GM12891 (cell line): ENCODE data around the gene EHD4.

Experiments used
- DNase-seq: peaks from one replicate; pipeline ENCODE4 v3.0.0; 2011; ENCODE audit warnings: low spot score; ENCODE audit not compliant: insufficient read length
- FAIRE-seq: peaks from 2 replicates; lab custom pipeline; 2011; peaks lifted over from hg19 to GRCh38; lab: Jason Lieb, UNC
- PAX5 ChIP-seq: IDR thresholded peaks from 2 replicates; pipeline ENCODE4 v1.6.1; 2011; ENCODE audit warnings: low read length, moderate library complexity, mild to moderate bottlenecking; ENCODE audit not compliant: insufficient read depth, severe bottlenecking
- POLR2A ChIP-seq: IDR thresholded peaks from 2 replicates; pipeline ENCODE4 v1.6.1; 2011; ENCODE audit warnings: low read depth, low read length, control low read depth
- POLR2AphosphoS5 ChIP-seq: IDR thresholded peaks from 2 replicates; pipeline ENCODE4 v1.6.1; 2011; ENCODE audit warnings: low read depth, low read length, control low read depth
- POU2F2 ChIP-seq: IDR thresholded peaks from 2 replicates; pipeline ENCODE4 v1.6.1; 2011; ENCODE audit warnings: low read depth, mild to moderate bottlenecking, control low read depth, low read length, moderate library complexity
- SPI1 ChIP-seq: IDR thresholded peaks from 2 replicates; pipeline ENCODE4 v1.6.1; 2011; ENCODE audit warnings: low read depth, low read length, control low read depth
- TAF1 ChIP-seq: IDR thresholded peaks from 2 replicates; pipeline ENCODE4 v1.6.1; 2011; ENCODE audit warnings: low read depth, low read length, control low read depth

Gene EHD4

GRCh38 chr15:41848631-41849030, 123.7 kb downstream of the EHD4 start:
- TF ChIP-seq POLR2AphosphoS5 (no peak), POU2F2 (no peak), SPI1 (no peak), POLR2A (no peak), PAX5 (no peak), TAF1 (no peak)
- no peak for DNase-seq
- no peak for FAIRE-seq

- FAIRE-seq (no peak), DNase-seq (no peak)
- TF ChIP-seq POLR2AphosphoS5 (no peak), PAX5 (no peak), POLR2A (no peak), SPI1 (no peak), TAF1 (no peak), POU2F2 (no peak)
Observed at GRCh38 chr15:41847981-41848380, 124.4 kb downstream of the EHD4 start.

- DNase-seq, result no peak
- no peak for TF ChIP-seq POU2F2
- no peak for TF ChIP-seq POLR2AphosphoS5
- no peak for TF ChIP-seq PAX5
- TF ChIP-seq POLR2A, result no peak
- no peak for TF ChIP-seq SPI1
- no peak for TF ChIP-seq TAF1
- FAIRE-seq, result no peak
Observed at GRCh38 chr15:41847206-41847605, 125.2 kb downstream of the EHD4 start.
